ENCODE data around the gene RNF181.
A peak's percentile ranks its signal among the peaks of the same experiment; 100 is the strongest.

RNF181 gene

GRCh38 chr2:85595301-85596025, at the start of gene RNF181:
Gene RNF181 (plus strand): TSS chr2:85595745. CDS start chr2:85595764, 19 bp downstream.
- DNase-seq (peak; percentile 92), ATAC-seq (replicated peaks) (peak; percentile 99 to 100)
- Mint-ChIP-seq H3K9me3 (no peaks in the 10 kb centered on the region), H3K36me3 (peaks cover 10 to 13% of the 10 kb centered on the region in 2 donors), H3K4me3 (peak within 1 kb of the TSS; percentile 90 to 100), H3K27ac (peak within 1 kb of the TSS; percentile 99), H3K27me3 (no peaks in the 10 kb centered on the region), H3K4me1 (peaks cover 30 to 45% of the 10 kb centered on the region in 2 donors)

DNA sequence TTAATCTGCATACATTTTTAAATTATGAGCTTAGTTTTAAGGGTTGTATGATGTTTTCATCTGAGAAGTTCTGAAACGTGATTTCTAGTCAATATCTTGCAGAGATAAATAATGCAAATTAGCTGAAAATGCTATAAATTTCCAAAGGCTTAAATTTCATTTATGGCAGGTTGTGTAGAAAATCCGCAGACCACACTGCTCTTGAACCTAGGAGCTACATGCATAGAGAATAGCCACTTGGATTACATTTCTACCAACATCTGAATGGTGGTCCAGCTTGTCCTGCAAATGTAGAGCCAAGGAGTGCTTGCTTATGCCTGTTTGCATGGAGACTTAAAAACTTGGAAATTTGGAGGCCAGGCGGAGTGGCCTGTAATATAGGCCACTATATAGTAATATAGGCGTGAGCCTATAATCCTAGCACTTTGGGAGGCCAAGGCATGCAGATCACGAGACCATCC, 49.7 kb upstream of the RNF181 start:
- no peak for DNase-seq
- peak in 1 of 2 donors; percentile 10 for ATAC-seq (replicated peaks)
- H3K27ac Mint-ChIP-seq: peak overlapping the region; percentile 56
- no peak overlapping the region for H3K4me3 Mint-ChIP-seq
- no peaks in the 10 kb centered on the region for H3K27me3 Mint-ChIP-seq
- no peaks in the 10 kb centered on the region for H3K9me3 Mint-ChIP-seq
- peaks cover 35 to 56% of the 10 kb centered on the region in 2 donors for H3K36me3 Mint-ChIP-seq
- H3K4me1 Mint-ChIP-seq: peaks cover 18 to 33% of the 10 kb centered on the region in 2 donors

DNA sequence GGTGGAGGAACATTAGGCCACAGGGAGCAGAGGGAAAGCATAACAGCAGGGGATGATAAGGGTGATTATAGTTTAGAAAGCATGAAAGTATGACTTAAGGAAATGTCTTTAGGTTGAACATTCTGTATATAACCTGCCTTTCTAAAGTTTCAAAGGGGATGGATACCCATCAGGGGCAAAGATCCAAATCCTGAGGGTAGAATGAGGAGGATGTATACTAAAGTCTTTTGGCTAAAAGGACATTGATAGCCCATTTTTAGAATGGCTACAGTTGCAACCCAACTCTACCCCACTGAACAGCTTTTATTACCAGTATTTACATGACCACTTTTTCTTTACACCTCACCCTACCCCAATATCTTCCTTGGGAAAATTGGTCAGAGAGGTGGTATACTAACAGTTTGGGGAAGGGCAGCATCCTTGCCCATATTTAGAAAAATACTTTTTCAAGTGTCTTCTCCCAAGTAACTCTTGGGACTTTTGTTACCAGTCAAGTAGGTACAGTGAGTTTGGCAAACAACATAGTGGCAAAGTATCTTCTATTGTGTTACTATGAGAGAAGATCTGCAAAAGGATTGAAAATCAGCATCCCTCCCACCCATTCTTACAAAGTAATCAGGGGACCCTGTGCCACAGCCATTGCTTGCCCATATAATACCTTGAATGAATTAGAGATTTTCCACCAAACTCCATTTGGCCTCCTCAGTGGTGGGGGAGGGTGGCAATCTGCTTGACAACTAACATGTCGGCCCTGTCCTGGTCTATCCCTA, 48.3 kb upstream of the RNF181 start:
- Mint-ChIP-seq H3K27me3 (no peaks in the 10 kb centered on the region), H3K27ac (peak overlapping the region; percentile 81), H3K4me3 (no peak overlapping the region), H3K4me1 (peaks cover 17 to 18% of the 10 kb centered on the region in 2 donors), H3K36me3 (peaks cover 31 to 51% of the 10 kb centered on the region in 2 donors), H3K9me3 (no peaks in the 10 kb centered on the region)
- DNase-seq (no peak), ATAC-seq (replicated peaks) (no peak)

- Mint-ChIP-seq H3K4me1 (peaks cover 11 to 15% of the 10 kb centered on the region in 2 donors), H3K9me3 (no peaks in the 10 kb centered on the region), H3K4me3 (no peak overlapping the region), H3K27ac (peak overlapping the region; percentile 59), H3K36me3 (peaks cover 23 to 46% of the 10 kb centered on the region in 2 donors), H3K27me3 (no peaks in the 10 kb centered on the region)
- DNase-seq: no peak
- ATAC-seq (replicated peaks): no peak
Observed at GRCh38 chr2:85547859-85548607, 47.5 kb upstream of the RNF181 start.

GRCh38 chr2:85548608-85548900, 47.0 kb upstream of the RNF181 start:
- H3K36me3 Mint-ChIP-seq: peaks cover 20 to 42% of the 10 kb centered on the region in 2 donors
- no peak for ATAC-seq (replicated peaks)
- H3K27ac Mint-ChIP-seq: no peak overlapping the region
- H3K27me3 Mint-ChIP-seq: no peaks in the 10 kb centered on the region
- no peaks in the 10 kb centered on the region for H3K9me3 Mint-ChIP-seq
- H3K4me1 Mint-ChIP-seq: peaks cover 7 to 13% of the 10 kb centered on the region in 2 donors
- no peak for DNase-seq
- H3K4me3 Mint-ChIP-seq: no peak overlapping the region

GRCh38 chr2:85549095-85549494, 46.5 kb upstream of the RNF181 start:
- H3K36me3 Mint-ChIP-seq: peaks cover 18 to 37% of the 10 kb centered on the region in 2 donors
- H3K27ac Mint-ChIP-seq: no peak overlapping the region
- peaks cover 3 to 11% of the 10 kb centered on the region in 2 donors for H3K4me1 Mint-ChIP-seq
- ATAC-seq (replicated peaks): no peak
- H3K9me3 Mint-ChIP-seq: no peaks in the 10 kb centered on the region
- no peak for DNase-seq
- H3K4me3 Mint-ChIP-seq: no peak overlapping the region
- no peaks in the 10 kb centered on the region for H3K27me3 Mint-ChIP-seq

GRCh38 chr2:85549826-85550225, 45.7 kb upstream of the RNF181 start:
- peaks cover 0 to 8% of the 10 kb centered on the region in 2 donors for H3K4me1 Mint-ChIP-seq
- H3K27ac Mint-ChIP-seq: no peak overlapping the region
- no peak for ATAC-seq (replicated peaks)
- no peak for DNase-seq
- no peaks in the 10 kb centered on the region for H3K9me3 Mint-ChIP-seq
- no peaks in the 10 kb centered on the region for H3K27me3 Mint-ChIP-seq
- H3K4me3 Mint-ChIP-seq: no peak overlapping the region
- peaks cover 23 to 36% of the 10 kb centered on the region in 2 donors for H3K36me3 Mint-ChIP-seq

DNA sequence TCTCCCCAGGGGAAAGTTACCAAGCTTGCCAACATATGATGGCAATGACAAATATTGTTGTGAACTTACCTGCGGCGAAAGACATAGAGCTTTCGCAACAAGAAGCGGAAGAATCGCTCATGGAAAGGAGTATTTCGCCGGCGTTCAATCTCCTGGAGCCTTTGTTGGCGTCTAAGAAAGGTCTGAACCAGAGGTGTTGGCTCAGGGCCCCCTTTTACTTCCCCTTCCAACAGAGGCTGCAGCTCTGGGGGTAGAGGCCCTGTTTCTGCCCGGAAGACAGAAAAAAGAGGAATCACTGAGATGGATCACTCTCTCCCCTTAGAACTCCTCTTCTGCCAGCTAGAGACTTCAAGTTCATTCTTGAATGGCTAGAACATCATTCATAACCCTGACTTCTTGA, 45.1 kb upstream of the RNF181 start:
- peaks cover 27 to 37% of the 10 kb centered on the region in 2 donors for H3K36me3 Mint-ChIP-seq
- H3K4me3 Mint-ChIP-seq: no peak overlapping the region
- no peaks in the 10 kb centered on the region for H3K9me3 Mint-ChIP-seq
- no peak for DNase-seq
- H3K4me1 Mint-ChIP-seq: peaks cover 0 to 9% of the 10 kb centered on the region in 2 donors
- H3K27me3 Mint-ChIP-seq: no peaks in the 10 kb centered on the region
- ATAC-seq (replicated peaks): no peak
- H3K27ac Mint-ChIP-seq: peak overlapping the region; percentile 67

DNA sequence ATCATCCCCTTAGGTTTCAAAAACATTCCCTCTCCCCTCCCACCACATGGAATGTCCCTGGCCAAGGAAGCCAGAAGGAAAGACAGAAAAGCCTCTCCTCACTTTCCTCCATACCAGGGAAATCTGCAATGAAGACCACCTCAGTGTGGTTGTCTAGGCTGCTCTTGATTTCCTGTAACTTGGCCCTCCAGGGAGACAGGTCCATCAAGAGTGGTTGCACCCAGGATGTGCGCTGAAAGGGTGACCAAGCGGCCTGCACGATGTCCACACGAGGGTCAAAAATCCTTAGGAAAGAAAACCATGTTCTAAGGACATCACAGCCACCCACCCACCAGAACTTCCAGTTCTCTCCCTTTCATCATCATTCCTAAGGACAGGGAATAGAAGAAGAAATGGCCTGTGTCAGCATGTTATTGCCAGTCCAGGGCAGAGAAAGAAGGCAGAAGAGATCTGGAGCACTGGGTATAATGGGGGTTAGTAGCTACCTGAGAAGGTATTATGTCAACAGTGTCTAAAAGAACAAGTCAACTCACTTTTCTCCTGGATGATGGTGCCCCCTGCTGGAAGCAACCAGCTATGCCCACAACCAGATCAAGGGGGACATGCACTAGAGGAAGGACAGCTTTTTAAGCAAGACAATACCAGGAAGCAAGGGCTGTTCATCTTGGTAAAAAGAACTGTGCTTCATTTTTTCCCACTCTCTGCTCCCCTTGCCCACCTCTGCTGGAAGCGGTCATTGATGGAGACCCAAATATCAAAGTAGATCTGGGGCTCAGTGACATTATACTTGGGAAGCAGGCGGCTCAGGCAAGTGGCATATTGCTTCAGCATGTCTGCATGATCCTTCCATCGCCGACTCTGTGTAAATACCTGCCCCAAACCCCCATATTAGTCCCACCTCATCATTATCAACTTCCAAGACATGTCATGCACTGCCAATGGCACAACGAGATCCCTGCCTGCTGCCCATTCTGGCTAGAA, 43.6 kb upstream of the RNF181 start:
- Mint-ChIP-seq H3K4me1 (peaks cover 0 to 8% of the 10 kb centered on the region in 2 donors), H3K27me3 (no peaks in the 10 kb centered on the region), H3K4me3 (no peak overlapping the region), H3K9me3 (no peaks in the 10 kb centered on the region), H3K36me3 (peaks cover 23 to 33% of the 10 kb centered on the region in 2 donors), H3K27ac (no peak overlapping the region)
- DNase-seq (peak; percentile 73), ATAC-seq (replicated peaks) (peak; percentile 93)

DNA sequence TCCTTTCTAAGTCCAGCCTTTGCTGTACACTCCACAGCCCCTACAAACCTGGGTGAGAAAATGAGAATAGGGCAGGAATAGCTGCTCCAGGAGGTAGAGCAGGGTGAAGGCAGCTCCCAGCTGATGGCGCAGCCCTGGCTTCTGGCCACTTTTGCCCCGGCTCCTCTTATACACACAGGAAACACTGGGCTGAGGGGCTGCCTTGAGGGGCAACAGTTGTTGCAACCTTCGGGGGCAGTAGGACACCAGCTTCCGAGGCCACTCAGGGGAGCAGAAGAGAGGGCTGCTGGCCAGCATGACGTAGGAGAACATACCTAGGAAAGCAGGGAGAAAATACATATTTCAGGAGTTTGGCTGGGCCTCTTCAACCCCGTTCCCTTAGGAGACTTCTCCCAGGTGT, 42.4 kb upstream of the RNF181 start:
- no peak for ATAC-seq (replicated peaks)
- Mint-ChIP-seq H3K4me1 (peaks cover 6 to 8% of the 10 kb centered on the region in 2 donors), H3K36me3 (peaks cover 27 to 31% of the 10 kb centered on the region in 2 donors), H3K4me3 (no peak overlapping the region), H3K9me3 (no peaks in the 10 kb centered on the region), H3K27me3 (no peaks in the 10 kb centered on the region), H3K27ac (no peak overlapping the region)
- no peak for DNase-seq

- Mint-ChIP-seq H3K36me3 (peaks cover 29 to 34% of the 10 kb centered on the region in 2 donors), H3K4me3 (no peak overlapping the region), H3K27ac (no peak overlapping the region), H3K27me3 (no peaks in the 10 kb centered on the region), H3K9me3 (no peaks in the 10 kb centered on the region), H3K4me1 (peaks cover 12 to 24% of the 10 kb centered on the region in 2 donors)
- ATAC-seq (replicated peaks): no peak
- DNase-seq: no peak
Observed at GRCh38 chr2:85554980-85555612, 40.4 kb upstream of the RNF181 start.

DNA sequence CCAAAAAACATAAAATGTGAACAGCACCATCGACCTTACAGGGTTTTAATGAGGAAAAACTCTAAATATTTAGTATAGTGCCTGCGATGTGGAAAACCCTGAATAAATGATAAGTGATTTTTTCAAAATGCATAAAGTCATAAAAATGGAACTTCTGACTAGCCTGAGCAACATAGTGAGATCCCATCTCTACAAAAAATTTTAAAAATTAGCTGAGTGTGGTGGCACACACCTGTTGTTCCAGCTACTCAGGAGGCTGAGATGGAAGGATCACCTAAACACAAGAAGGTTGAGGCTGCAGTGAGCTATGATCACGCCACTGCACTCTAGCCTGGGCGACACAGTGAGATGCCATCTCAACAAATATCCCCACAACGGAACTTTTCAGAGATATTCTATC, 38.4 kb upstream of the RNF181 start:
- no peaks in the 10 kb centered on the region for H3K9me3 Mint-ChIP-seq
- H3K4me3 Mint-ChIP-seq: no peak overlapping the region
- peaks cover 21 to 23% of the 10 kb centered on the region in 2 donors for H3K36me3 Mint-ChIP-seq
- ATAC-seq (replicated peaks) (no peak), DNase-seq (no peak)
- H3K4me1 Mint-ChIP-seq: peaks cover 15 to 39% of the 10 kb centered on the region in 2 donors
- H3K27ac Mint-ChIP-seq: no peak overlapping the region
- no peaks in the 10 kb centered on the region for H3K27me3 Mint-ChIP-seq

DNA sequence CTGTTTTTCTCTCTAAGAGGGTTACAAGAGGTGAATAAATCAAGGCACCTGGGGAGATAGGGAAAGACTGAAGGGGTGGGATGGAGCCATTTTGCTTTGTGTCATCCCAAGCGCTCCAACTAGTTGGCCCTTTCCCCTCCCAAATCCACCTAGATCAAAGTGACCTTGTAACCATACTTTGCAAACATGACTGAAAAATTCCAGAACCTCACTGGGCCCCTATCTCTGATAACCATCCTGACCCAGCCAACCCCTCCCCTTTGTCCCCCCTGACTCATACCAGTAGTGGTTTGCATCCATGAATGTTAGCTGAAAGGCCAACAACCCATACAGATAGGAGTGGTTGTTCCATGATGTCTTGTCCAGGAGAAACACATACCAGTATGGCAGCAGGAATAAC, 37.4 kb upstream of the RNF181 start:
- no peak overlapping the region for H3K4me3 Mint-ChIP-seq
- peaks cover 20% of the 10 kb centered on the region in 2 donors for H3K36me3 Mint-ChIP-seq
- no peak for ATAC-seq (replicated peaks)
- H3K9me3 Mint-ChIP-seq: no peaks in the 10 kb centered on the region
- peak overlapping the region; percentile 47 for H3K27ac Mint-ChIP-seq
- H3K27me3 Mint-ChIP-seq: no peaks in the 10 kb centered on the region
- peaks cover 15 to 45% of the 10 kb centered on the region in 2 donors for H3K4me1 Mint-ChIP-seq
- no peak for DNase-seq
